Measurements from ENCODE around the gene ITPRID1. TPM values are rescaled to one million over a fixed set of nuclear protein-coding genes. Genes with fewer than 3 reads are reported as not detected.

The ITPRID1 gene
- total and polyA plus RNA-seq, 10 of the 15 experiments (the other 5 are each of a cell fraction or from before 2014, with no cell fraction given) = 0.06 TPM; not detected in 9

- DNase-seq (ENCODE audit: low read depth, low spot score) (no peak), ATAC-seq (no peak), FAIRE-seq (no peak)
- TF ChIP-seq PAX8 (IDR thresholded peaks at IDR 0.05) (no peak), CBFB (IDR thresholded peaks at IDR 0.05; ENCODE audit: low read depth) (no peak), CBX3 (IDR thresholded peaks at IDR 0.05; ENCODE audit: borderline replicate concordance, low read depth) (no peak), NR2F1 (conservative IDR thresholded peaks at IDR 0.05) (no peak), ELK1 (IDR thresholded peaks at IDR 0.05; ENCODE audit: low read depth, low read length) (no peak), SKIL (IDR thresholded peaks at IDR 0.05; ENCODE audit: low read depth, poor library complexity, severe bottlenecking) (no peak), POU2F2 (IDR thresholded peaks at IDR 0.05; ENCODE audit: borderline replicate concordance, low read depth, low read length) (no peak), SRF (IDR thresholded peaks at IDR 0.05; ENCODE audit: low read depth in 2 of 2, low read length in 2 of 2) (no peak), HDAC2 (IDR thresholded peaks at IDR 0.05) (no peak), RB1 (IDR thresholded peaks at IDR 0.05; ENCODE audit: borderline replicate concordance) (no peak), EZH2 (IDR thresholded peaks at IDR 0.05; ENCODE audit: borderline replicate concordance, control insufficient read depth, low read depth, low read length) (no peak), PKNOX1 (IDR thresholded peaks at IDR 0.05) (no peak)
- ChIA-PET RAD21 (ENCODE audit: unreplicated experiment) (no interaction called here), POLR2A (no interaction called here), SMC1A (ENCODE audit: uncharacterized antibody, unreplicated experiment) (no interaction called here), CTCF (no interaction called here)
- Histone ChIP-seq H3K4me2 (ENCODE audit: control insufficient read depth, insufficient read depth) (no peak overlapping the region), H3K4me3 (no peak overlapping the region), H3K27me3 (replicated peaks in 1 of 2; ENCODE audit: control insufficient read depth in 2 of 2, insufficient read depth in 2 of 2, low read length in 1 of 2) (no peaks in the 10 kb centered on the region), H3K36me3 (ENCODE audit: control insufficient read depth in 2 of 2, insufficient read depth in 2 of 2, low read length in 1 of 2) (no peaks in the 10 kb centered on the region), H3K9me3 (replicated peaks; ENCODE audit: control insufficient read depth, insufficient read depth, low read length) (no peaks in the 10 kb centered on the region), H3K9ac (ENCODE audit: control insufficient read depth, insufficient read depth, low read length) (no peak overlapping the region), H3K4me1 (ENCODE audit: control insufficient read depth, insufficient read depth, low read length) (no peaks in the 10 kb centered on the region), H2AFZ (ENCODE audit: control insufficient read depth, low read depth, low read length) (no peak overlapping the region), H3K27ac (ENCODE audit: control insufficient read depth, insufficient read depth) (no peak overlapping the region), H4K20me1 (ENCODE audit: control insufficient read depth, insufficient read depth) (no peaks in the 10 kb centered on the region), H3K79me2 (ENCODE audit: control insufficient read depth, insufficient read depth, low read length) (no peaks in the 10 kb centered on the region)
- in situ Hi-C loops (cut with MboI) (no loop called here), intact Hi-C loops (cut with micrococcal nuclease; ENCODE audit: unreplicated experiment) (no loop called here)
- BruUV-seq (replicated peaks) = no TSS peak
- 0% methylated on average over 1 of the region's 1 CpG for WGBS (ENCODE audit: insufficient coverage, insufficient replicate concordance, low lambda C conversion rate, missing lambda C conversion rate)
Measured at GRCh38 chr7:31545549-31545948, 31.7 kb downstream of the ITPRID1 start.
